Omental fat pad (tissue), 4 donors: Measurements from ENCODE around the gene RAB26. TPM values are rescaled to one million over a fixed set of nuclear protein-coding genes. Genes with fewer than 3 reads are reported as not detected.

Experiments
- ATAC-seq: fragments of 150-250 bp; one replicate; pipeline ENCODE4 v1.9.1; 2016; ENCODE audit warnings: mild to moderate bottlenecking, moderate library complexity; ENCODE audit not compliant: low FRiP score
- DNase-seq: peaks from one replicate; pipeline ENCODE4 v3.0.0-alpha.2; 2019; ENCODE audit warnings: low spot score
- total RNA-seq, 4 donors: library from RNA; depleted of rRNA; stranded (reverse); fragments of >200 nt; gene quantifications; one replicate each; pipeline ENCODE4 v1.1.0, GENCODE V29; 2016
- TF ChIP-seq, protein P1 (sequence below), 3 donors: fragments of 450-650 bp; IDR thresholded peaks; one replicate each; pipeline ENCODE4 v1.5.1; 2016 to 2017; ENCODE audit warnings: antibody characterized with exemption in 3 of 3, mild to moderate bottlenecking in 3 of 3, moderate library complexity in 2 of 3

RAB26 gene
- total RNA-seq, 4 donors from 2014 or later, result 0.19 to 2.0 (median 1.1) TPM; not detected in 1

DNA sequence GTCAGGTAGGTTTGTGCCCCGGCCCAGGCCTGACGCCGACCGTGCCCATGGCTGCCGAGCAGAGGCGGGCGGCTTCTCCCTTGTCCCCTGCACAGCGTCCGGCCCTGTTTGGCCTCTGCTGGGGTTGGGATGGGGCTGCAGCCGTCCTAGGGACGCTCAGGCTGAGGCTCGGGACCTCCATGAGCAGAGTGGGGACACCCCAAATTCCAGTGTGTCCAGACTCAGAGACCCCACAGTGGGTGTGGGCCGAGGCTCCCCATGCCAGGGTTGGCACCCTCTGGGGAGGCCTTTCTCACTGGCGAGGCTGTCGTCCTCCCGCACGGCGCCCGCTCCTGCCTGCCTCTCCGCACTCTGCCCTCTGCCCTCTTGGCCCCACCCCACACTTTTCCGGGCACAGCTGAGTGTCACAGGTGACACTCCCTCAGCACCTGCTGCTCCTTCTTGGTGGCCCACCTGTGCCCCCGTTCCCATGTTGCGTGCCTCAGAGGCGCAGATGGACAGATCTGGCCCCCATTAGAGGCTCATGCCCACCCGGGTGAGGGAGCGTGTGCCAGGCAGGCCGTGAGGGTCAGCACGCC lies 23.3 kb downstream of the RAB26 start:
- ATAC-seq, result no peak
- TF ChIP-seq, protein P1, sequence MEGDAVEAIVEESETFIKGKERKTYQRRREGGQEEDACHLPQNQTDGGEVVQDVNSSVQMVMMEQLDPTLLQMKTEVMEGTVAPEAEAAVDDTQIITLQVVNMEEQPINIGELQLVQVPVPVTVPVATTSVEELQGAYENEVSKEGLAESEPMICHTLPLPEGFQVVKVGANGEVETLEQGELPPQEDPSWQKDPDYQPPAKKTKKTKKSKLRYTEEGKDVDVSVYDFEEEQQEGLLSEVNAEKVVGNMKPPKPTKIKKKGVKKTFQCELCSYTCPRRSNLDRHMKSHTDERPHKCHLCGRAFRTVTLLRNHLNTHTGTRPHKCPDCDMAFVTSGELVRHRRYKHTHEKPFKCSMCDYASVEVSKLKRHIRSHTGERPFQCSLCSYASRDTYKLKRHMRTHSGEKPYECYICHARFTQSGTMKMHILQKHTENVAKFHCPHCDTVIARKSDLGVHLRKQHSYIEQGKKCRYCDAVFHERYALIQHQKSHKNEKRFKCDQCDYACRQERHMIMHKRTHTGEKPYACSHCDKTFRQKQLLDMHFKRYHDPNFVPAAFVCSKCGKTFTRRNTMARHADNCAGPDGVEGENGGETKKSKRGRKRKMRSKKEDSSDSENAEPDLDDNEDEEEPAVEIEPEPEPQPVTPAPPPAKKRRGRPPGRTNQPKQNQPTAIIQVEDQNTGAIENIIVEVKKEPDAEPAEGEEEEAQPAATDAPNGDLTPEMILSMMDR (IDR thresholded peaks at IDR 0.05), result no peak
- DNase-seq, result no peak

DNA sequence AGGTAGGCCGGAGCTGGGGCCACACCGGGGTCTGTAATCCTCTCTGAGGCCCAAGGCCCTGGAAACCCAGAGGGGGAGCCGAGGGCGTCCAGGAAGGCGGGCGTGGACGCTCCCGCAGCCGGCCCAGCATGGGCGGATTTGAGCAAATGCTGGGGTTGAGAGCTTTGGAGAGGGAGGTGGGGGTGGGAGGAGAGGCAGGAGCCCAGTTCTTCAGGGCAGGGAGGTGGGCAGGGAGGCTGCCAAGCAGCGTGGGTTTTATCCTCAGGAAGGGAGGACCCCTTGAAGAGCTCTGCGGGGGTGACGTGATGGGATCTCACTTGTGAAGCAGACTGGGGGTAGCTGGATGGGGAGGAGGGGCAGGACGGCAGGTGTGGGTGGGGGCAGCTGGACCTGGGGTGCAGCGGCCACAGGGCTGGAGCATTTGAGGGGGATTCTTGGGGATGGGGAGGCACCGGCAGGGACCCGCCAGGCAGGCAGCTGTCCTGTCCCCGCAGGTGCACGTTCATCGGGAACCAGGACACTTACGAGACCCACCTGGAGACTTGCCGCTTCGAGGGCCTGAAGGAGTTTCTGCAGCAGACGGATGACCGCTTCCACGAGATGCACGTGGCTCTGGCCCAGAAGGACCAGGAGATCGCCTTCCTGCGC lies 24.4 kb downstream of the RAB26 start:
- TF ChIP-seq, protein P1 (IDR thresholded peaks at IDR 0.05), result no peak
- ATAC-seq, result no peak
- no peak for DNase-seq

DNA sequence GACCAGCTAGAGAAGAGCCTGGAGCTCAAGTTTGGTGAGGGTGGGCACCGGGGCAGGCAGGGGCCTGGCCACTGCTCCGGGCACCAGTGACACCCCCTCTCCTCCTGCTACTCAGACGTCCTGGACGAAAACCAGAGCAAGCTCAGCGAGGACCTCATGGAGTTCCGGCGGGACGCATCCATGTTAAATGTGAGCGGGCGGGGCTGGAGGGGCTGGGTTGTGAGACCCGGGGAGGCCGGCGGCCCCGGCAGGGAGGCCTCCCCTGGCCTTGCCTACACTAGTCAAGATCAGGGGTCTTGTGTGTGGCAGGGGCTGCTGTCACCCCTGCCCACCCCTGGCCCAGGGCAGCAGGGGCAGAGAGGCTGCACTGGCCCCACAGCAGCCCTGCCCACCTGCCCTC lies 24.9 kb downstream of the RAB26 start:
- DNase-seq (no peak), ATAC-seq (no peak)
- TF ChIP-seq, protein P1 (IDR thresholded peaks at IDR 0.05), result no peak

DNA sequence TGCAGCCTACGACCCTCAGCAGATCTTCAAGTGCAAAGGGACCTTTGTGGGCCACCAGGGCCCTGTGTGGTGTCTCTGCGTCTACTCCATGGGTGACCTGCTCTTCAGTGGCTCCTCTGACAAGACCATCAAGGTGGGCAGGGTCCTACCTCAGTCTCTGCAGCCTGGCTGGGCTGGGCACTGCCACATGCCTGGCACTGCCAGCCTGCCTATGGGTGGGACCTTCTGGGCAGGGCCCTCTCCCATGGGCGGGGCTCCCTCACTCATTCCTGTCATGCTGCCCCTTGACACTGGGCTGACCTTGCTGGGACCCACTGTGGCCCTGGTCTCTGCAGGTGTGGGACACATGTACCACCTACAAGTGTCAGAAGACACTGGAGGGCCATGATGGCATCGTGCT lies 25.5 kb downstream of the RAB26 start:
- DNase-seq (no peak), ATAC-seq (no peak)
- TF ChIP-seq, protein P1 (IDR thresholded peaks at IDR 0.05), result no peak

DNA sequence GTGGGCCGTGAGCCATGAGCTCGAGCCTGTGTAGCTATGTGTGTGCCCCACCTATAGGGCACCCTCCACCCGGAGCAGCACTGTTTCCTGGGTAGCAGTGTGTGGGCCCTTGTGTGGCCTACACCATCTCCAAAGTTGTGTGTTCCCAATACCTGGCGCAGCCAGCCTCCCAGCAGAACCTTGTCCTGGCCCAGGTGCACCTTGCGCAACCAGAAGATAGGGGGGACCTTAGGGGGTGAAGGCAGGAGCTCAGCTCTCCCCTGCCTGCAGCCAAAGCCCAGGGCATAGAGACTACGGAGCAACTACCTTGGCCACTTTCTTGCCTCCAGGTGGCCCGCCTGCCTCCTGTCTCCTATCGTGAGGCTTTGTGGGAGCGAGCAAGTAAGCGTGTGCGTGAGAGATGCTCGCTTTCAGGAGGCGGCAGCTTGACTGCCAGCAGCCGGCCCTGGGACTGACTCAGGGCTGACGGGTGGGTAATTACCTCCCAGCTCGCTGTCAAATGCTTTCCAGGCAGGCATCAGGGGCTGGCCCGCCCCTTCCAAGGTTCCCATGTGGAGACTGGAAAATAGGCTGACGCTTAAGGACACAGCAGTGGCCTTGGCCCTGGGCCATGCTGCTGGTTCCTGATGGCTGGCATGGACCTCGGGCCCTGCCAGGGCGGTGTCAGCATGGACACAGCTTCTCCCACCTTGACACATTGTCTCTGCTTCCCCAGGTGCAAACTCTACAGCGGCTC lies 26.1 kb downstream of the RAB26 start:
- DNase-seq (no peak), ATAC-seq (no peak)
- TF ChIP-seq, protein P1 (IDR thresholded peaks at IDR 0.05), result no peak

DNA sequence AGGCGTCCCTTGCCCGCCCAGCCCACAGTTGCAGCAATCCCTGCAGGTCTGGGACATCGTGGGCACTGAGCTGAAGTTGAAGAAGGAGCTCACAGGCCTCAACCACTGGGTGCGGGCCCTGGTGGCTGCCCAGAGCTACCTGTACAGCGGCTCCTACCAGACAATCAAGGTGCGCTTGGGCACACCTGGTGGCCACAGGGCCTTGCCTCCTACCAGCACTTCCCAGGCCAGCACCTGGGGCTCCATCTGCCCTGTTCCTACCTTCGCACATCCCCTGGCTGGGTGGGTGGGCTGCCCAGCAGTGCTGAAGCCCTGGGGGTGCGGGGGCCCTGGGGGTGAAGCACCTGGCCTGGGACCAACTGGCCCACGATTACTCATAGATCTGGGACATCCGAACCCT lies 27.0 kb downstream of the RAB26 start:
- TF ChIP-seq, protein P1 (IDR thresholded peaks at IDR 0.05), result no peak
- ATAC-seq (no peak), DNase-seq (no peak)
